ENCODE results near the gene DARS1. TPM values are rescaled to one million over a fixed set of nuclear protein-coding genes. Genes with fewer than 3 reads are reported as not detected.
A peak's percentile ranks its signal among the peaks of the same experiment; 100 is the strongest.
"Not testable (repeated sequence)": the region's sequence is repeated elsewhere in the genome, so short reads cannot be mapped to it uniquely, and the experiment has no call there.

The DARS1 gene
- polyA plus RNA-seq, 4 donors: 124 to 145 (median 127) TPM

- no peak for DNase-seq (ENCODE audit: low read depth in 4 of 4, low spot score in 2 of 4)
Observed at GRCh38 chr2:135986507-135986906, 1.1 kb upstream of the DARS1 start.

- no peak for DNase-seq (ENCODE audit: low read depth in 4 of 4, low spot score in 2 of 4)
Observed at GRCh38 chr2:135985826-135986393, 484 bp upstream of the DARS1 start.

- no peak for DNase-seq (ENCODE audit: low read depth in 4 of 4, low spot score in 2 of 4)
Observed at GRCh38 chr2:135984199-135985017, 1.0 kb downstream of the DARS1 start.

GRCh38 chr2:135980434-135981079 is 4.9 kb downstream of the DARS1 start:
- no peak for DNase-seq (ENCODE audit: low read depth in 4 of 4, low spot score in 2 of 4)

GRCh38 chr2:135975702-135976101 is 9.7 kb downstream of the DARS1 start:
- no peak for DNase-seq (ENCODE audit: low read depth in 4 of 4, low spot score in 2 of 4)

- no peak for DNase-seq (ENCODE audit: low read depth in 4 of 4, low spot score in 2 of 4)
Observed at GRCh38 chr2:135974036-135974435, 11.4 kb downstream of the DARS1 start.

- DNase-seq (ENCODE audit: low read depth in 4 of 4, low spot score in 2 of 4): no peak
Observed at GRCh38 chr2:135969655-135970387, 15.6 kb downstream of the DARS1 start.

GRCh38 chr2:135965756-135966155 is 19.7 kb downstream of the DARS1 start:
- no peak for DNase-seq (ENCODE audit: low read depth in 4 of 4, low spot score in 2 of 4)

- DNase-seq (ENCODE audit: low read depth in 4 of 4, low spot score in 2 of 4): not testable (repeated sequence)
Observed at GRCh38 chr2:135964404-135964803, 21.0 kb downstream of the DARS1 start.

GRCh38 chr2:135963841-135964240 is 21.6 kb downstream of the DARS1 start:
- no peak for DNase-seq (ENCODE audit: low read depth in 4 of 4, low spot score in 2 of 4)

GRCh38 chr2:135962366-135963123 is 22.9 kb downstream of the DARS1 start:
- DNase-seq (ENCODE audit: low read depth in 4 of 4, low spot score in 2 of 4): no peak

- DNase-seq (ENCODE audit: low read depth in 4 of 4, low spot score in 2 of 4): peak in 1 of 4 donors; percentile 34
Observed at GRCh38 chr2:135960656-135961551, 24.5 kb downstream of the DARS1 start.

- no peak for DNase-seq (ENCODE audit: low read depth in 4 of 4, low spot score in 2 of 4)
Observed at GRCh38 chr2:135960150-135960549, 25.3 kb downstream of the DARS1 start.

- DNase-seq (ENCODE audit: low read depth in 4 of 4, low spot score in 2 of 4): not testable (repeated sequence)
Observed at GRCh38 chr2:135958927-135959326, 26.5 kb downstream of the DARS1 start.

- no peak for DNase-seq (ENCODE audit: low read depth in 4 of 4, low spot score in 2 of 4)
Observed at GRCh38 chr2:135954020-135954601, 31.3 kb downstream of the DARS1 start.

- DNase-seq (ENCODE audit: low read depth in 4 of 4, low spot score in 2 of 4): no peak
Observed at GRCh38 chr2:135952891-135953290, 32.5 kb downstream of the DARS1 start.

GRCh38 chr2:135951041-135951583 is 34.3 kb downstream of the DARS1 start:
- no peak for DNase-seq (ENCODE audit: low read depth in 4 of 4, low spot score in 2 of 4)

- DNase-seq (ENCODE audit: low read depth in 4 of 4, low spot score in 2 of 4): no peak
Observed at GRCh38 chr2:135949451-135950234, 35.8 kb downstream of the DARS1 start.

Data from left renal cortex interstitium (tissue), 4 donors.